Dermis microvascular lymphatic vessel endothelial cell (primary cell): ENCODE results near the gene GRB10. TPM values are rescaled to one million over a fixed set of nuclear protein-coding genes. Genes with fewer than 3 reads are reported as not detected.
"Not testable (repeated sequence)": the region's sequence is repeated elsewhere in the genome, so short reads cannot be mapped to it uniquely, and the experiment has no call there.

ENCODE experiments used
- DNase-seq, 2 donors: peaks; one replicate each; pipeline versions ENCODE4 v3.0.0 to v3.0.0-alpha.2; 2010; ENCODE audit warnings: low read depth in 2 of 2
- total RNA-seq: library from RNA; depleted of rRNA; stranded (reverse); fragments of >200 nt; gene quantifications from 2 replicates; pipeline ENCODE4 v1.2.1, GENCODE V29; 2014

The GRB10 gene
- total RNA-seq, 1 donor from 2014 or later: 98.5 TPM

- peak in 1 of 2 donors; percentile 37 for DNase-seq
Observed at GRCh38 chr7:50745336-50745735, 37.4 kb downstream of the GRB10 start.

DNA sequence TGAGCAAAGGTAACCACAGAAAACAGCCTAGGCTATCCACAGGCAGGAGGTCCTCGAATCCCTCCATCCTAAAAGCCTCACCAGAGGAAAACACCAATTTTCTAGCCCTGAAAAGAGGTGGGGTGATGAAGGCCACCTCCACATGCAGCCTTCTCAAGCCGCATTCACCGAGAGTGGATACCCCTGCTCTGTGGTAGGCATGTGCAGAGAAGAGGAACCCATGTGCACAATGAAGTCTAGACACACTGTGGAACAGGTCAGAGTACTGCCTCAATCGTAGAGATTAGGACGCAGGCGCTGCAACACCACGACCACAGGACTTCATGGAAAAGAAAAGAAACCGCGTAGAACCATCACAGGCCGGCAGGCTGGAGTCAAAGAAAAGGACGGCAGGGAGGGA, 38.8 kb downstream of the GRB10 start:
- DNase-seq: no peak

DNA sequence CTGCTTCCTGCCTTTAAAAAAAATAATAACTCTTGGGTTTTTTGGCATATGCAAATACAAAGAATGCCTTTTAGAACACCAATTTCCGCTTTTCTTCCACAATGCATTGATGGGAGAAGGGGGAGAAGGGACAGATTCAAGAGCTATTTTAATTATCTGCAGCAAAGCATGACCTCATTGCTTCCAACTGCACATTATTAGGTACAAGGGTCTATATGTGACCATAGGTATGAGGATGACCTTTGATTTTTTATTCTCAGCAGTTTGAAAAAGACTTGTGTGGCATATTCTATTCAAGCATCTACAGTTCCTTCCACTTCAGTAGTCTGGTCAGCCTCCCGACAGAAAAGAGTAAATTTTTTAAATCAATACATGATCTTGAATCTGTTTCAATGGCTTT, 39.7 kb downstream of the GRB10 start:
- DNase-seq: no peak

GRCh38 chr7:50742401-50742800, 40.3 kb downstream of the GRB10 start:
- DNase-seq: no peak

GRCh38 chr7:50739744-50740435, 42.8 kb downstream of the GRB10 start:
- DNase-seq: peak in 1 of 2 donors; percentile 76

DNA sequence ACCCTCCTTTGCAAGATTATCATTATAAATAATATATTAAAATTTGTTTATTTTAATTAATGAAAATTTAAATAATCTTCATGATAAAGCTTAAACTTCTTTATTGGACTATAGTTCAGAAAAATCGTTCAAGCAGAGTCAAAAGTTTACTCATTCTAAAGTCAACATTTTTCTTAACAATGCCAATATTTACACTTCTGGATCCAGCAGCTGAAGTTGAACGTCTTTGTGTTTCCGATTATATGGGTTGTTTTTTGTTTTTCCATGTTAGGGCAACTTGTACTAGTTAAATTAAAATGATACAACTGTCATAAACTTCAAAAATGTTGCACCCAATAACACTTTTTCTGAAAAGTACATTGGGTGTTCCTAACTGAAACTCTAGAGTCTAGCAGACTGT, 43.8 kb downstream of the GRB10 start:
- DNase-seq: no peak

GRCh38 chr7:50735836-50736235, 46.9 kb downstream of the GRB10 start:
- DNase-seq: not testable (repeated sequence)

DNA sequence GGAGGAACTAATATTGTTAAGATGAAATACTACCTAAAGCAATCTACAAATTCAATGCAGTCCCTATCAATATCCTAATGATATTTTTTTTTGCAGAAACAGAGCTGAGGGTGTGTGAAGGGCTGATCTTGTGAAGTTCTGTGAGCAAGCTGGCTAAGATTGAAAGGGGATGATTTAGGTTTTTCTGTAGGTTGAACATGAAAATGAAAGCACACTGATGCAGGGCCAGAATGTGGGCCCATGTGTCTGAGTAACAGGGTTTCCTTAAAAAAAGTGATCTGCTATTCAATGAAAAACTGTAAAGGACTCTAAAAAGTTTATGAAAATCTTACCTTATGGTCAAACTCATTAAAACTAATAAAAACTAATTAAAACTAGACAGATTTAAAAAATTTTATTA, 47.4 kb downstream of the GRB10 start:
- DNase-seq: no peak

DNA sequence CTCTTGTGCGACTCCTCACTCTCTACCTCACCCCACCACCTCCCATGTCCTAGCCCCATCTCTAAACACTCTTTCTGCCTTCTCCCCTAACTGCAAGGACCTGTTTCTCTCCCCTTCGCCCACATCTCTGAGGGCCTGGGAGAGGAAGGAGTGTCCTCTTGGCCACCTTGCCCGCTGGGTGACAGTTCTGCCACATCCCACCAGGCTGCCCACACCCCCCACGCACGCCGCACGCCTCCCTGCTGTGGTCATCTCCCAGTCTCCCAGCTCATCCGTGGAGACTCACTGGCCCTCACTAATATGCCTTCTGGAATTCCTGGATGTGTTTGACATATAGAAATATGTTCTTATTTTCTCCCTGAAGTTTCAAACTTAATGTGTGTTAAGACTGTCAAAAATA, 48.5 kb downstream of the GRB10 start:
- DNase-seq: no peak

DNA sequence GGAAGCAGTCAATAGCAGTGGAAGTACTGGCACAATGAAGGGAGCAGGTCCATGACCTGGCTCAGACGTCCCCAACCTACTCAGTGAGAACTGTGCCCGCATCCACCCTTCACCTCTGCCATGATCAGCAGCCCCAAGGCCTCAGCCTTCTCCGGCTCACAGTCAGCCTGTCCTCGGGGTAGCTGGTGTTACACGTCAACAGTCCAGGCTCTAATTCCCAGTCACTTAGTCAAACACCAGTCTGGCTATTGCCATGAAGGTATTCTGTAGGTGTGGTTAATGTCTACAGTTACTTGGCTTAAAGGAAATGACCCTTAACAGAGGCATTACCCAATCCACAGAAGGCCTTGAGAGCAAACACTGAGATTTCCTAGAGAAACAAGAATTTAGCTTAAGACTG, 49.1 kb downstream of the GRB10 start:
- DNase-seq: no peak

DNA sequence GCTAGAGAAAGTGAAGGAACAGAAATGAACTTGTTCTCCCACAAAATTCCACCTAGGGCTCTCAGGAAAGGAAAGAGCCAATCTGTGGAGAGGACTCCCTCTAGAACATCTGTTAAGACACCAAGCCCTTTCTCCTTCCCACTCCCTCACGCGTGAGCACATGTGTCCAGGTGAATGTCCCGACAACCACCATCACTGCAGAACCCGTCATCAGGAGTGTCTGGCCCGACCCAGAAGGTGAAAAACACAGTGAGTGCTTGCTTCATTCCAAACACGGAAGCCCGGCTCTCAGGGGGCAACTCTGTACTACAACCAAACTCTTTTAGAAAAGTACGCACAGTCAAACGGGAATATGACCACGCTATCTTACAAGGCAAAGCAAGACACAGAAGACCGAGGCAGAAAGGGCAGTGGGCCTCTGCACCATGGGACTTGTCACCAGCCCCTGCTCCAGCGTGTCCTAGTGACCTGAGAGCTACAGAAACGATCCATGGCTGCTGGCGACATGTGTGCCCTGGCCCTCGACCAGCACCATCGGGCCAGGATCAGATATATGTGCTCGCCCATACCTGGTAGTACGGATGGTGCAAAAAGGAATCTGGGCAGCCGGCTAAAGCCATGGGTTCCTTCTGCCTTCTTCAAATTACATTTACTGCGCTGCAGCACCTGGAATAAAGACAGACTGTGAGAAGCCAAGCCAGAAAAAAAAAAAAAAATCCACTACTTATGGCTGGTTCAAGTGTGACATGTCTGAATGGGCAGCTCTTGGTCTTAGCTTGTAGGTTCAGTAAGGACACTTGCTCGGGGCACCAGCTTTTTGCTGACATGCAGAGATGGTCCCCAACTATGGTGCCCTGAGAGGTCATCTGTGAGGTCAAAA, 50.8 kb downstream of the GRB10 start:
- no peak for DNase-seq

GRCh38 chr7:50730446-50731400, 52.0 kb downstream of the GRB10 start:
- DNase-seq: peak in 1 of 2 donors; percentile 66

DNA sequence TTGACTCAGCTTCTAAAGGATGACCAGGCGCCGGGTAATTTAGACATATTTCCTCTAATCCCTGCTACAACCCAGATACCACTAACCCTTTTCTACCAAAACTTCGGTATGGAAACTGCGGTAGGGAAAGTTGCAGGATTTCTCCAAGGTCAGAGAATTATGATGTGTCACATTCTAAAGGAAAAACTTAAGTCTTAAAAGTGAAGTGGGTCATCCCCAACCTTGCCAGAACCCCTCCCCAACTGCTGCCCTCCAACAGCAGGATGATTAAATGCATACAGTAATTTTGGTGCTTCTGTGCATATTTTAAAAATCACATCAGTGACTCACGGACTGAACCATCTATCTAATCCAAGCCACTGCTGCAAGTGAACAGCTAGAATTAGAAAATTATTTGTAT, 52.7 kb downstream of the GRB10 start:
- DNase-seq: no peak

DNA sequence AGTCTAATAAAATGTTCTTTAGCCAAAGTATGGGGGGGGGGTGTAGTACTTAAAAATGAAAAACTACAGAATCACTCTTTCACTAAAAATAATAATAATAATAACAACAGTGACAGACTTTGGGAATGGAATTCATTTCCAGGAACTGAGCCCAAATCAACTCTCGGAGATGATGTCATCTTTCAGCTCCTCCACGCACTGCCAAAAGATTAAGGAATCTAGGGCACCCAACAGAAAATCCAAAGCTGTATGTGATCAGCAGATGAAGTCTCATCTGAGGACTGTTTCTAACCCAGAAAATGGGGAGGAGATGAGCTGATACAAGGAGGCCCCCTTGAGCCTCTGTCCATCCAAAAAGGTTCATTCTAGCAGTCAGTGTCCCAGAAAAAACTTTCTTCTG, 54.5 kb downstream of the GRB10 start:
- no peak for DNase-seq

GRCh38 chr7:50727711-50728110, 55.0 kb downstream of the GRB10 start:
- no peak for DNase-seq

DNA sequence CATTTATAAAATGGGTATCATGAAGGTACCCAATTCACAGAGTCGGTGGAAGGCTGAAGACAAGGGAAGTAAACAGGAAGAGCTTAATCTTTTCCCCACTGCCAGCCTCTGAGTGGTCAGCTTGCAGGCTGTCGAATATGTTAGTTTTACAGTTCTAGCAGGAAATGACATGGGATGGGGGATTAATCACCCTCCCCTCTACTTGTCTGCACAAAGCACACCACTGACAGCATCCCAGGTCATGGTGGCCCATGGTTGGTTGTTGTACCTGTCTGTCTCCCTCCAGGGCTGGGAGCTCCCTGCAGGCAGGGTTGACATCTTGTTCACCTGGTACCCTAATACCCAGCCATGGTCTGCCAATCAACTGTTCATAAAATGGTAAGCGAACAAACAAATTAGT, 55.6 kb downstream of the GRB10 start:
- peak; percentile 63 to 87 for DNase-seq

- peak; percentile 37 to 63 for DNase-seq
Observed at GRCh38 chr7:50725774-50726173, 56.9 kb downstream of the GRB10 start.

GRCh38 chr7:50724526-50725520, 57.9 kb downstream of the GRB10 start:
- peak; percentile 33 to 69 for DNase-seq

- DNase-seq: no peak
Observed at GRCh38 chr7:50723888-50724287, 58.8 kb downstream of the GRB10 start.

DNA sequence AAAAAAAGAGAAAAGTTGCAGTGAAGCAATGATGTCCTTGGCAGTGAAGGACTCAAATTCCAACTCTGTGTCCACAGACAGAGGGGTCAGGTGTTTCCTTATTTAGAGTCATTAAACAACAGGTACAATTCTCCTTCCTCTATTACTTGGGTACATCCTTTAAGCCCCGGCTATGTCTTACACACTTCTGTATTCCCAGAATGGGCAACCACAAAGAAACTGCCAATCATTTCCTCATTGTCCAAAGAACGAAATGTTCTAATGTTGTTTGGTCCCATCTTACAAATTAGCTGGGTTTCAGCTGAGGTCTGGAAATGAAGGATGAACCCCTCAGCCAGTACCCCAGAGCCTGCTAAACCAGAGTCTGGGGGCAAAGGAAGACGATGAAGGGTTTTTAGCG, 59.5 kb downstream of the GRB10 start:
- DNase-seq: no peak
